ENCODE results near the gene COA1.

Gene COA1

DNA sequence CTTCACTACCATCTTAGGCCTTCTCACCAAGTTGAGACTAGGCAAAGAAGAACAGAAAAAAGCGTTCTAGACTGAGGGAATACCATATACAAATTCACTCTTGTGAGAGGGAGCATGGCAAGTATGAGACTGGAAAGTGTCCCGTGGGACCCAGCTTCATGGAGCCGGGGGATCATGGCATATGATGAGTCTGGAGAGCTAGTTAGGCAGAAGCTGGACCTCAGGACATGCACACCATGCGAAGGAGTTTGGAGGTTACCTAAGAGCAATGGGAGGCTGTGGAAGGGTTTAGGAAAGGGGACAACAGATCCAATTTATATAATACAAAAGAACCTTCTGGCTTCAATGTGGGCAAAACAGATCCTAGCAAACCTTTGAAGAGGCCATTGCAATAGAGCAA lies 112.3 kb downstream of the COA1 start:
- no peak for TF ChIP-seq CTCF (IDR thresholded peaks at IDR 0.05; ENCODE audit: borderline replicate concordance, insufficient read depth, low read depth, low read length)

DNA sequence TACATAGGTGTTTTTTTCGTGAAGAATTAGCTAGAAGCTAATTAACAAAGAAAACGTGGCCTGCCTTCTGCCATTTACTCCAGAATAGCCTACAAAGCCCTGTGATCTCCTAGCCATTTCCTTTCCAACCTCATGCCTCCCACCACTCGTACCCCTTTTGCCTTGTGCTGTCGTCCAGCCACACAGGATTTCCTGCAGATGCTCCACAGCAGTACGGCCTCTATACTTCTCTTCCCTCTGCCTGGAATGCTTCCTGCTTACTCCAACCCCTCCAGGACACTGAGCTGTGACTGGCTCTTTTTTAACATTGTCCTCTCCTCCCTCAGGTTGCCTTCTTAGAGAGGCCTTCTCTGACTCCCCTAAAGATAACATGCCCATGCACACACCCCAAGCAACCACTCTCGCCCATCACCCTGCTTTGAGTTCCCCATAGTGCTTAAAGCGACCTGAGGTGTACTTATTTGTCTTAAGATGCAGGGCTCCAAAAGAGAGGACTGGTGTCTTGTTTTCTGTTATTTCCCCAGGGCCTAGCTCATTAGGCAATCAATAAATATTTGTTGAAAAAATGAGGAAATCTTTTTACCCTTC lies 113.7 kb downstream of the COA1 start:
- TF ChIP-seq CTCF (IDR thresholded peaks at IDR 0.05; ENCODE audit: borderline replicate concordance, insufficient read depth, low read depth, low read length) = no peak
- H3K4me3 ChIP-seq (ENCODE audit: low read depth, low read length) = no peak overlapping the region

More for the DNA sequence above, 112.3 kb downstream of the COA1 start:
- H3K4me3 ChIP-seq (ENCODE audit: low read depth, low read length) = no peak overlapping the region

DNA sequence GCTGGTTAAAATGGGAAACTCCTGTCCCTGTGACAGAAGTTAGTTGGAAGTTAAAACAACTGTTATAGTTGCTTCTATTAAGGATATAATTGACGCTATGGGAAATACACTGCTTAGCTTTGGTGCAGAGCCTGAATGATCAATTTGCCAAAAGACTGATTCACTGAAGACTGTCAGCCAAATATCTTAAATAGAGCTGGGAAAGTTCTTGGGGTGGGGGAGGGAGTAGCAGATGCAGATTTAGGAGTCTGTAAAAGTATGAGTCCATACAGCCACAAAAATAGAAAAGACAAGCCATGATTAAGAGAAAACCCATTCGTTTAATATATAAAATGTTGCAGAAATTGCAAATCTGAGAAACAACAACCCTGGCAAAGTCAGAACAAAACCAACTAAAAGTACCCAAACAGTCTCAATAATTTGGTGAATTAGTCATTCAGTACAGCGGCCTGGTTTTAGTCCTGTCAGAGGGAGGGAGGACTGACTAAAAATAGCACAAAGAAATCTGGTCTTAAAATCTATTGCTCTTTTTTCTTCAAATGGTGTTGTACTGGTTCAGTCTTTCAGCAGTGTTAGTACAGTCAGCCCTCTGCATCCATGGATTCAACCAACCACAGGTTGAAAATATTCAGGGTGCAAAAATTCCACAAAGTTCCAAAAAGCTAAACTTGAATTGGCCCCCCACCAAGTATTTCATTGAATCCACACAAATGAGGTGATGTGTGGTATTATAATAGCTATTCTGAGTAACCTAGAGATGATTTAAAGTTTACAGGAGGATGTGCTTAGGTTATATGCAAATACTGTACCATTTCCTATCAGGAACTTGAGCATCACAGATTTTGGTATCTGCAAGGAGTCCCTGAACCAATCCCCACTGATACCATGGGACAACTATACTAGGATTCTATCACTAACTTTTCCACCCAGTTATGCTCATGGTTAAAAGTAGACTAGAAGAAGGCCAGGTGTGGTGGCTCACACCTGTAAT lies 116.4 kb downstream of the COA1 start:
- no peak overlapping the region for H3K4me3 ChIP-seq (ENCODE audit: low read depth, low read length)

DNA sequence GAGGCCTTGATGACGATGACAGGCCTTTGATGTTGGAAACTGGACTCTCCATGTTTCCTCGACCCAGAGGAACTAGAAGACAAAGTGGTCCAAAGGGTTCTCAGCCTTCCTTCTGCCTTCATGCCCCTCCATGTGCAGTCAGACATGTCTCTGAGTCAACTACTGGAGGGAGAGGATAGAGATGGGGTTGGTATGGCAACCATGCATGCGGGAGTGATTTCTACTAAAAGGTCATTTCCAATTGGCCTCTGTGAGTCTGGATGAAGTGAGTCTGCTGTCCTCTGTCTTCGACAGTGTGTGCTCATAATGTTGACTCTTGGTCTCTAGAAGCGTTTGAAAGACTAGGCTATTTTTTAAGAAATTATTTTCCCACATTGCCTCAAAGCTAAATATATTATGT lies 117.2 kb downstream of the COA1 start:
- TF ChIP-seq CTCF (IDR thresholded peaks at IDR 0.05; ENCODE audit: borderline replicate concordance, insufficient read depth, low read depth, low read length) = no peak
- H3K4me3 ChIP-seq (ENCODE audit: low read depth, low read length) = no peak overlapping the region

More for the DNA sequence above, 116.4 kb downstream of the COA1 start:
- no peak for TF ChIP-seq CTCF (IDR thresholded peaks at IDR 0.05; ENCODE audit: borderline replicate concordance, insufficient read depth, low read depth, low read length)

DNA sequence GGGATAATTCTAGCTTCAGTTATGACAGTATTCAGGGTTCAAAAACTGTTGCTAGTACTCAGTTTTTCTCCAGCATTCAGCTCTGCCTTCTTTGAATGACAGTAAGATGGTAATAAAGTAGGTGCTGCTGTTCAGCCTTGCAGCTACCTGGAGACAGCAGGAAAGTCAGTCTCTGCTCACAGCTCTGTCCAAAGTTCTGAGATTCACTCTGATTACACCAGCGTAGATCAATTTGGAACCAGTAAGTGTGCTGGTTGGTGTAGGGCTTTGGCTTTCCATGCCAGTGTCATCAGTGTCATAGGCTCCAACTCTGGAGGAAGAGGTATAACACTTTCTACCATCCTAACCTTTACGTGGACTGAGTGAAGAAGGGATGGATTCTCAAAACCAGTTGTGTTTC lies 120.2 kb downstream of the COA1 start:
- no peak for TF ChIP-seq CTCF (IDR thresholded peaks at IDR 0.05; ENCODE audit: borderline replicate concordance, insufficient read depth, low read depth, low read length)
- H3K4me3 ChIP-seq (ENCODE audit: low read depth, low read length) = no peak overlapping the region

- TF ChIP-seq CTCF (IDR thresholded peaks at IDR 0.05; ENCODE audit: borderline replicate concordance, insufficient read depth, low read depth, low read length) = no peak
- H3K4me3 ChIP-seq (ENCODE audit: low read depth, low read length) = no peak overlapping the region
Measured at GRCh38 chr7:43604251-43604650, 125.1 kb downstream of the COA1 start.
